GM12891 (cell line): ENCODE measurements around the gene SYNPR.

Experiments used
- POU2F2 ChIP-seq: IDR thresholded peaks from 2 replicates; pipeline ENCODE4 v1.6.1; 2011; ENCODE audit warnings: low read depth, mild to moderate bottlenecking, control low read depth, low read length, moderate library complexity
- TAF1 ChIP-seq: IDR thresholded peaks from 2 replicates; pipeline ENCODE4 v1.6.1; 2011; ENCODE audit warnings: low read depth, low read length, control low read depth

DNA sequence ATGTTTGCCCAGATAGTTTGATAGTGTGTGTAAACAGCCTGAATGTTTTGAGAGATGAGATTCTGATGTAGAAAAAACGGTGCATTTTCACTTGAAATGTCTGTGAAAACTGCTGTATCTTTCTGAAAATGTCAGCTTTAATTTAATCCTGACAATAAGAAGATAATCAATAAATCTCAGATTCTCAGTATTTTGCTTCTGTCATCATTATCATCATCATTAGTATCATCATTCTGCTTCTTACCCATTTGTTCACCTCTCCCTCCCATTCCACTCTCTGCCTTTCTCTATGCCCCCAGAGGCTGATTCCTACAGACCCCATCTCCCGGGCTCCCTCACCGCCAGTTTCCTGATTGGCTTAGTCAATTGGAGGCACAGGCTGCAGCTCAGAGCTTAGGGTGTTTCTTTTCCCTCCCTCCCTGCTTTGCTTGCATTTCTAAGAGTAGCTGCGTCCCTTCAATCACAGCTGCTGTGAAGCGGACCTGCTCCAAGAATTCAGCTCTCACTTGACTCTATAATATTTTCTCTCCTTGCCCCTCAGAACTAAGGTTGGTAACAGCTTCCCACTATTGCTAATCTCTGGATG lies 366.2 kb downstream of the SYNPR start:
- no peak for TF ChIP-seq TAF1
- TF ChIP-seq POU2F2 = no peak
